ENCODE measurements around the gene RBMS1. TPM values are rescaled to one million over a fixed set of nuclear protein-coding genes. Genes with fewer than 3 reads are reported as not detected.
"Not testable (repeated sequence)": the region's sequence is repeated elsewhere in the genome, so short reads cannot be mapped to it uniquely, and the experiment has no call there.

The RBMS1 gene
- total RNA-seq, 1 experiment from 2014 or later: 73.3 TPM

- no peak for DNase-seq (ENCODE audit: low read depth)
Observed at GRCh38 chr2:160469621-160470204, 23.9 kb downstream of the RBMS1 start.

- no peak for DNase-seq (ENCODE audit: low read depth)
Observed at GRCh38 chr2:160469164-160469563, 24.4 kb downstream of the RBMS1 start.

GRCh38 chr2:160467086-160467485 lies 26.5 kb downstream of the RBMS1 start:
- no peak for DNase-seq (ENCODE audit: low read depth)

- DNase-seq (ENCODE audit: low read depth): no peak
Observed at GRCh38 chr2:160465406-160465805, 28.2 kb downstream of the RBMS1 start.

- no peak for DNase-seq (ENCODE audit: low read depth)
Observed at GRCh38 chr2:160465002-160465401, 28.6 kb downstream of the RBMS1 start.

- no peak for DNase-seq (ENCODE audit: low read depth)
Observed at GRCh38 chr2:160464017-160464416, 29.6 kb downstream of the RBMS1 start.

GRCh38 chr2:160463245-160463644 lies 30.4 kb downstream of the RBMS1 start:
- DNase-seq (ENCODE audit: low read depth): no peak

- no peak for DNase-seq (ENCODE audit: low read depth)
Observed at GRCh38 chr2:160460333-160460731, 33.3 kb downstream of the RBMS1 start.

- no peak for DNase-seq (ENCODE audit: low read depth)
Observed at GRCh38 chr2:160459538-160460332, 33.9 kb downstream of the RBMS1 start.

GRCh38 chr2:160458718-160459453 lies 34.7 kb downstream of the RBMS1 start:
- DNase-seq (ENCODE audit: low read depth): no peak

- DNase-seq (ENCODE audit: low read depth): no peak
Observed at GRCh38 chr2:160457588-160457987, 36.0 kb downstream of the RBMS1 start.

GRCh38 chr2:160454070-160454797 lies 39.4 kb downstream of the RBMS1 start:
- no peak for DNase-seq (ENCODE audit: low read depth)

- DNase-seq (ENCODE audit: low read depth): no peak
Observed at GRCh38 chr2:160453111-160453820, 40.3 kb downstream of the RBMS1 start.

GRCh38 chr2:160450486-160450885 lies 43.1 kb downstream of the RBMS1 start:
- DNase-seq (ENCODE audit: low read depth): no peak

- DNase-seq (ENCODE audit: low read depth): not testable (repeated sequence)
Observed at GRCh38 chr2:160448821-160449220, 44.8 kb downstream of the RBMS1 start.

- DNase-seq (ENCODE audit: low read depth): no peak
Observed at GRCh38 chr2:160445673-160446072, 47.9 kb downstream of the RBMS1 start.

- DNase-seq (ENCODE audit: low read depth): no peak
Observed at GRCh38 chr2:160442603-160443002, 51.0 kb downstream of the RBMS1 start.

- no peak for DNase-seq (ENCODE audit: low read depth)
Observed at GRCh38 chr2:160440888-160441287, 52.7 kb downstream of the RBMS1 start.

- not testable (repeated sequence) for DNase-seq (ENCODE audit: low read depth)
Observed at GRCh38 chr2:160439038-160439437, 54.6 kb downstream of the RBMS1 start.

- no peak for DNase-seq (ENCODE audit: low read depth)
Observed at GRCh38 chr2:160437273-160437672, 56.3 kb downstream of the RBMS1 start.

- DNase-seq (ENCODE audit: low read depth): no peak
Observed at GRCh38 chr2:160434254-160434948, 59.2 kb downstream of the RBMS1 start.

Measured in Daoy (cell line).